ENCODE results near the gene PROC.

Gene PROC

GRCh38 chr2:127418300-127419111, at the start of gene PROC:
Gene PROC (plus strand): TSS chr2:127418427. CDS start chr2:127419943, 1,516 bp downstream.
- DNase-seq (ENCODE audit: low spot score), result no peak
- in situ Hi-C loops (cut with MboI; ENCODE audit: low sequenced_read_pairs, unreplicated experiment), result no loop called here
- no peak for TF ChIP-seq CTCF (IDR thresholded peaks at IDR 0.05; ENCODE audit: borderline replicate concordance, control extremely low read depth, extremely low read depth, insufficient read depth, missing control alignments)

- in situ Hi-C loops (cut with MboI; ENCODE audit: low sequenced_read_pairs, unreplicated experiment), result no loop called here
- DNase-seq (ENCODE audit: low spot score), result no peak
- TF ChIP-seq CTCF (IDR thresholded peaks at IDR 0.05; ENCODE audit: borderline replicate concordance, control extremely low read depth, extremely low read depth, insufficient read depth, missing control alignments), result no peak
Measured at GRCh38 chr2:127370010-127370409, 48.2 kb upstream of the PROC start.

- no peak for DNase-seq (ENCODE audit: low spot score)
- in situ Hi-C loops (cut with MboI; ENCODE audit: low sequenced_read_pairs, unreplicated experiment), result no loop called here
Measured at GRCh38 chr2:127371037-127371436, 47.2 kb upstream of the PROC start.

GRCh38 chr2:127373362-127374083, 44.7 kb upstream of the PROC start:
- in situ Hi-C loops (cut with MboI; ENCODE audit: low sequenced_read_pairs, unreplicated experiment), result no loop called here
- no peak for DNase-seq (ENCODE audit: low spot score)
- no peak for TF ChIP-seq CTCF (IDR thresholded peaks at IDR 0.05; ENCODE audit: borderline replicate concordance, control extremely low read depth, extremely low read depth, insufficient read depth, missing control alignments)

More at GRCh38 chr2:127371037-127371436, 47.2 kb upstream of the PROC start:
- no peak for TF ChIP-seq CTCF (IDR thresholded peaks at IDR 0.05; ENCODE audit: borderline replicate concordance, control extremely low read depth, extremely low read depth, insufficient read depth, missing control alignments)

- no peak for DNase-seq (ENCODE audit: low spot score)
- in situ Hi-C loops (cut with MboI; ENCODE audit: low sequenced_read_pairs, unreplicated experiment), result no loop called here
- TF ChIP-seq CTCF (IDR thresholded peaks at IDR 0.05; ENCODE audit: borderline replicate concordance, control extremely low read depth, extremely low read depth, insufficient read depth, missing control alignments), result no peak
Measured at GRCh38 chr2:127376257-127376656, 42.0 kb upstream of the PROC start.

GRCh38 chr2:127377262-127377661, 41.0 kb upstream of the PROC start:
- in situ Hi-C loops (cut with MboI; ENCODE audit: low sequenced_read_pairs, unreplicated experiment), result no loop called here
- TF ChIP-seq CTCF (IDR thresholded peaks at IDR 0.05; ENCODE audit: borderline replicate concordance, control extremely low read depth, extremely low read depth, insufficient read depth, missing control alignments), result no peak

More at GRCh38 chr2:127377262-127377661, 41.0 kb upstream of the PROC start:
- no peak for DNase-seq (ENCODE audit: low spot score)

Data from GM13976 (cell line).